Measurements from ENCODE around the gene IFNA8.
"Not testable (repeated sequence)": the region's sequence is repeated elsewhere in the genome, so short reads cannot be mapped to it uniquely, and the experiment has no call there.

Gene IFNA8

DNA sequence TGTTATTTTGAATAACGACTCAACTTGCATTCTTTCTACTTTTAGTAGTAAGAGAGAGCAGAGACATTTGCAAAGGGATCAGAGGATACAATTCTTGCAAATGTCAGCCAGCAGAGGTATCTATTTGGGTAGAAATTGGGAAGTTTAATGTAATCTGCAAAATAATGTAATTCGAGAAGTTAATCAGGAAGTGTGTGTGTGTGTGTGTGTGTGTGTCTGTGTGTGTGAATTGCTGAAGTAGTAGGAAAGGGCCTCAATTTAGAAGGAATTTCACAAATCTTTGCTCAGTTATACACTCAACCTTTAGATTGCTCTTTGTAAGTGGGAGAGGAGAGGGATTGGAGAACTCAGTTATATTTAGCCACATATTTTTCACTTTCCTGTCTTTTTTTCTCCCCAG, 20.3 kb downstream of the IFNA8 start:
- DNase-seq, result no peak

DNA sequence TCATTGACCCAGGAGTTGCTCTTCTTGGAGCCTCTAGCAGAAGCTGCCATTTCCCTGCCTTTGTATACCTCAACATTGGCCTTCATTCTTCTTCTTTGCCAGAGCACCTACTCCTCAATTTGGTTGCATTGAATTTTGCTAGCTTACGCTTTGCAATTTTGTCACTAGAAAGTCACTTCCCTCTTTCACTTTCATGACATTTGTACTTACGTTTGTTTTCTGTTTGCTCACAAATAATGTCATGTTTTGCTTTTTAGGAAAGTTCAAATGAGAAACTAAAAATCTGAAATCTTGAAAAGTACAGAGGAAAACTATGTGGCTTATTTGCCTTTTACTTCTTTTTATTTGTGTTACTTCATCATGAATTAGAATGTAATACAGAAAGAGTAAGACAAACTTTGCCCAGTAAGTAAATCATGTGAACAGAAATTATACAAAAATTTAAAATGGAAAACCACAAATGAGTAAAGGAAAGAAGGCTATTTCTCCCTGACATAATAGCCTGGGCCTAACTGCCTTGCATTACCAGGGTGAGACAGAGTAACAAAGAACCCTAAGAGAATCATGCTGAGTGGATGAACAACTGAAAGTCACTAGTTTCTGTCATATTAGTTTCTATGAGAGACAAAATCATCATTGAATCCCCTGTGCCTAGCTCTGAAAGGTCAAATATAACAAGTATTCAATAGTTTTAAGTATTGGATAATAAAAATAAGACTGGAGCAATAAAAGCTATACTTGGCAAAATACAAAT, 23.9 kb downstream of the IFNA8 start:
- no peak for DNase-seq

GRCh38 chr9:21434202-21435014, 25.5 kb downstream of the IFNA8 start:
- DNase-seq, result peak; percentile 8

- not testable (repeated sequence) for DNase-seq
Measured at GRCh38 chr9:21435015-21435383, 26.1 kb downstream of the IFNA8 start.

- no peak for DNase-seq
Measured at GRCh38 chr9:21440139-21440538, 31.2 kb downstream of the IFNA8 start, which contains the start of gene IFNA1. IFNA1 (plus strand) TSS chr9:21440439; CDS start chr9:21440508, 69 bp downstream.

- DNase-seq, result peak; percentile 33
Measured at GRCh38 chr9:21443849-21444625, 35.1 kb downstream of the IFNA8 start.

DNA sequence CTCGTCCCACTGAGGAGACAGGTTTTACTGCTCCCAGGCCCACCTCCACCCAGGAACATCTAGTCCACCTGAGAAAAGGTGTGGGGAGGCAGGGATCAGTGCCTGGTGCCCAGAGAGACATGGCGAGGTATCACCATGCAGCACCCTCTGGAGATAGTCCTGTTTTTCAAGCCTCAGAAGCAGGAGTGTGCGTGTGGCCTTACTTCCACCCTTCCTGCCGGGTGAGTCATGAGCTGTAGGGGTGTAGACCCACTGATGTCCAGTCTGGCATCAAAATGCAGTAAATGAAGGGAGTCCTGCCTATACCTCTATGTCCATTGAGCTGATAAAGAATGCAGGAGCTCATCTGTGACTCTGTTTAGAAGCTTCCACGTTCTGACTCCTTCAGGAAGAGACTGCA, 40.4 kb downstream of the IFNA8 start:
- DNase-seq, result not testable (repeated sequence)

DNA sequence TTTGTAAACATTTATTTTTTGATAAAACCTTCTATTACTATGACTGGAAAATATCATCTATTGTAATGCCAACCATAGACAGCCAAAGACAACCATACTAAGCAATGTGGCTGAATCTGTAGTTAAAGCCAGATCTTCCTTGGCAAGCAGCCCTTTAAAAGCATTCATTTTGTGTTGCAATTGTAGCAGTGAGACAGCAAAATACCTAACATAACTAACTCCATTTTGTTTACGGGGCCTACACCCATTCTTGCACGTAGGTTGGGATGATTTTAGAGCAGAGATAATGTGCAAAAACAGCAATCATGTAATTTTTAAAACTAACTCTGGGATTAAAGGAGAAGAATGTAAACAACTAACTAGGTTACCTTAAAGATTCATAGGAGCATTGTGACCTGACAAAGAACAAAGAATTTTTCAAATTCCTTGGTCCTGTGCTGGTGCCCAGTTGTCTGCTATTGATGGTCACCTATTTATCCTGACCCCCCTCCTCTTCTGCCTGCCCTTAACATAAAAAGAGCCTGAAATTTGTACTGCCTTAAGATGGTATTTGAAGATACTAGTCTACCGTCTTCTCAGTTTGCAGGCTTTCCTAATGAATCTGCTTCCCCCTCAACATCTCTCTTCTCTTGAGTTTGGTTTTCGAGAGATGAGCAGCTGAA, 41.9 kb downstream of the IFNA8 start:
- no peak for DNase-seq

GRCh38 chr9:21452681-21453080, 43.8 kb downstream of the IFNA8 start:
- no peak for DNase-seq

GRCh38 chr9:21454149-21454548, 45.2 kb downstream of the IFNA8 start:
- DNase-seq, result no peak

GRCh38 chr9:21455320-21455719, 46.4 kb downstream of the IFNA8 start:
- peak; percentile 9 for DNase-seq

All from GDM1 (cell line).